HG02970 (cell line): Measurements from ENCODE around the gene CPLX4.
A peak's percentile ranks its signal among the peaks of the same experiment; 100 is the strongest.

Source experiments
- ATAC-seq: cut with Tn5 transposase; IDR thresholded peaks from one replicate; pipeline ENCODE4 v1.9.1; 2021; ENCODE audit warnings: mild to moderate bottlenecking, moderate library complexity, moderate number of reproducible peaks; ENCODE audit not compliant: unreplicated experiment, low FRiP score

Gene CPLX4

GRCh38 chr18:59318460-59319050, at the start of gene CPLX4:
Gene CPLX4 (minus strand): TSS chr18:59318649. CDS start chr18:59318462, 187 bp downstream.
- ATAC-seq = no peak

GRCh38 chr18:59360381-59360780, 41.9 kb upstream of the CPLX4 start:
- ATAC-seq = no peak

- ATAC-seq = peak; percentile 1
These were observed 41.1 kb upstream of the CPLX4 start for GRCh38 chr18:59359576-59359952.

GRCh38 chr18:59358712-59359575, 40.5 kb upstream of the CPLX4 start, which contains the start of gene LMAN1:
Gene LMAN1 (minus strand): TSS chr18:59359265. CDS start chr18:59359244, 21 bp downstream.
- ATAC-seq = peak; percentile 97

- no peak for ATAC-seq
These were observed 39.9 kb upstream of the CPLX4 start for GRCh38 chr18:59358414-59358711.

- no peak for ATAC-seq
These were observed 39.5 kb upstream of the CPLX4 start for GRCh38 chr18:59357928-59358327.

GRCh38 chr18:59354731-59355130, 36.3 kb upstream of the CPLX4 start:
- no peak for ATAC-seq

- no peak for ATAC-seq
These were observed 34.7 kb upstream of the CPLX4 start for GRCh38 chr18:59353079-59353680.

- no peak for ATAC-seq
These were observed 33.9 kb upstream of the CPLX4 start for GRCh38 chr18:59352250-59352855.

- no peak for ATAC-seq
These were observed 27.1 kb upstream of the CPLX4 start for GRCh38 chr18:59345556-59345955.

GRCh38 chr18:59344996-59345395, 26.5 kb upstream of the CPLX4 start:
- ATAC-seq = no peak

GRCh38 chr18:59343926-59344325, 25.5 kb upstream of the CPLX4 start:
- no peak for ATAC-seq

- ATAC-seq = no peak
These were observed 22.4 kb upstream of the CPLX4 start for GRCh38 chr18:59340817-59341216.

- ATAC-seq = no peak
These were observed 21.9 kb upstream of the CPLX4 start for GRCh38 chr18:59340312-59340711.

GRCh38 chr18:59332986-59333385, 14.5 kb upstream of the CPLX4 start:
- no peak for ATAC-seq

- ATAC-seq = no peak
These were observed 10.2 kb upstream of the CPLX4 start for GRCh38 chr18:59328683-59329082.

GRCh38 chr18:59325965-59326364, 7.5 kb upstream of the CPLX4 start:
- ATAC-seq = no peak

GRCh38 chr18:59324623-59324971, 6.1 kb upstream of the CPLX4 start:
- ATAC-seq = no peak

- no peak for ATAC-seq
These were observed 5.6 kb upstream of the CPLX4 start for GRCh38 chr18:59323931-59324622.

- no peak for ATAC-seq
These were observed 6.8 kb downstream of the CPLX4 start for GRCh38 chr18:59311631-59312030.

- no peak for ATAC-seq
These were observed 9.6 kb downstream of the CPLX4 start for GRCh38 chr18:59308938-59309260.
